ENCODE data around the gene DDIT4.
"Not testable (repeated sequence)": the region's sequence is repeated elsewhere in the genome, so short reads cannot be mapped to it uniquely, and the experiment has no call there.

DDIT4 gene

DNA sequence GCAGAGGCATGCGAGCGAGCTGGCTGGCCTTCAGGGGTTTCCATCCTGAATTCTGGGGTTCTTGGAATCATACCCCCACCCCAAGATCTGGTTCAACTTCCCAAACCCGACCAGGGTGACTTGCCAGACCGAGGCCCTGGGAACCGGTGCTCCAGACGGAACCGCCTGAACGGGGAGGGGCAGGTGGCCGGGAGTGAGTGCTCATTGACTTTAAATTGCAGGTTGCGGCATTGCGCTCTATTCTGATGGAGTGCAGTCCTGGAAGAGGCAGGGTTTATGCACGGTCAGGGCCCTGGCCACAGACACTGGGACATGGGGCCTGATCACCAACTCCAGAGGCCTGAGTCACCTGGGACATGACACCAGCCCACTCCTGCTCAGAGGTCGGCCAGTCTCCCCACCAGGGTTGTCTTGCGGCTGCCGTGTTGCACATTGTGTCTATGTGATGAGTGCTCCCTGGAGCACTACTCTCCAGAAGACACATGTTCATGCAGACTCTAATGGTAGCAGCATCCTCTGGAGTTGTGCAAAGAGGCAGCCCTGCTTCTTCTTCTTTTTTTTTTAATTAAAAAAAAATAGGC, 5.8 kb upstream of the DDIT4 start:
- no peak for DNase-seq

DNA sequence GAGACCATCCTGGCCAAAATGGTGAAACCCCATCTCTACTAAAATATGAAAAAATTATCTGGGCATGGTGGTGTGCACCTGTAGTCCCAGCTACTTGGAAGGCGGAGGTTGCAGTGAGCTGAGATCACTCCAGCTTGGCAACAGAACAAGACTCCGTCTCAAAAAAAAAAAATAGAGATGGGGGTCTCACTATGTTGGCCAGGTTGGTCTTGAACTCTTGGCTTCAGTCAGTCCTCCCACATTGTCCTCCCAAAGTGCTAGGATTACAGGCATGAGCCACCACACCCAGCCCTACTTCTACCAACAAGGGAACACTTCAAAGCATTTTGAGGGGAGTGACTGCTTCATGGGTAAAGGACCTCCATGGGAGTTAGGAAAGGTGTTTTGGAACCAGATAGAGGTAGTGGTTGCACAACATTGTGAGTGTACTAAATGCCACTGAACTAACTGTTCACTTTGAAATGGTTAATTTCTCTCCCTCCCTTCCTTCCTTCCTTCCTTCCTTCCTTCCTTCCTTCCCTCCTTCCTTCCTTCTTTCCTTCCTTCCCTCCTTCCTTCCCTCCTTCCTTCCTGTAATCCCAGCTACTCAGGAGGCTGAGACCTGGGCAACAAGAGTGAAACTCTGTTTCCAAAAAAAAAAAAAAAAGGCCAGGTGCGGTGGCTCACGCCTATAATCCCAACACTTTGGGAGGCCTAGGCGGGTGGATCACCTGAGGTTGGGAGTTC, 5.1 kb upstream of the DDIT4 start:
- not testable (repeated sequence) for DNase-seq

DNA sequence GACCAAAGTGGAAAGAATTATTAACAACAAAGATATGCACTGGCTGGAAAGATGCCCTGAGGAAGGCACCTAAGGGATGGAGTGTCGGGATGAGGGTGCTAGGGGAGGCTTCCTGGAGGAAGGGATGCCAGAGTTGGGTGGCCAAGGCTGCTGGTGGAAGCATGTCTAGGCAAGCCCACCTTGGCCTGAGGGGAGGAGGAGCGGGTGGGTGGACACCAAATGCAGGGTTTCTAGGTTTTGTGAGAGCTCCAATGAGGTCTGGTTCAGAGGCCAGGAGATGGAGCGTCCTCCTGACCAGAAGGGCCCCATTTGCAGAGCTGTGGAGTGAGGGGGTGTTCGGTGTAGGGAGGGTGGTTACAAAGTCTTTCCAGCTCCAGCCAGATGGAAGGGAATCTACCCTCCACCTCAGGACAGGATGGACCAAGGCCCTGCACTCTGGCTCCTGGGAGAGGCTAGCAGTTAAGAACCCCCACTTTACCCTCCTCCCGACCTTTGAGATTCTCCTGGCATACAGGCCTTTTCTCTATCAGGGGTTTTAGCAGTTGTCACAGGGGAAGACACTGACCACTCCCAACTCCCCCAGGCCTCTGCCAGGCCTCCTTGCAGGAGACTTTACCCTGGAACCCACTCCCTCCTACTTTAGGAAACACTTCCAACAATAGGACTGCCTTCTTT, 3.0 kb upstream of the DDIT4 start:
- no peak for DNase-seq

DNA sequence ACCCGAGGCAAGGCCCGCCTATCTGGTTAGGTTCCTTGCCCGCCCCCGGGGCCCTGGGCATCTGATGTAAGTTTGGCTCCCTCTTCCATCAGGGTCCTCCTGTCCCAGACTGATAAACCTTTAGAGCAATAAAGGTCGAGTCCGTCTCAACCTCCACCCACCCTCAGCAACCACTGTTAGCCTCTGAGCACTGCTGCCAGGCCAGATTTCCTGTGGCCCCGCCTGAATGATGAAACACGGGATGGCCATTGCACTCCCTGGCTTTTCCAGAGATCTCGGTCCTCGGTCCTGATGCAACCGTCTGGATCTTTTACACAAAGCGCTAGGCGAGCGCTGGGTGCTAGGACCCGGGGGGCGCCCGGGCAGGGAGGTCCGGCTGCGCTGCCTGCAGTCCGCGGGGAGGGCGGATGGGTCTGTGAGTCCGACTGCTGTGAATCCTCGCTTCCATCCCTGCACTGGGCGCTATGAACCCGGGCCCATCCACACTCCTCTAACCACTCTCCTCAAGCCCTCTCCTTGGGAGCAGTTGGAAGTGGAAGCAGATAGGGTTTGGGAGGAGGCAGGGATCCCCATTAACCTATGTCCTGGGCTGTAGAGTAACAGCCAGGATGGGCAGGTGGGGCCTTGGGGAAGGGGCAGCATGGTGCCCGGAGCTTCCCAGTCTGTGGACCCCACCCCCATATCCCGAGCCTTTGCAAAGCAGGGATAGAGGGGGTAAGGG, 875 bp upstream of the DDIT4 start:
- DNase-seq: no peak

DNA sequence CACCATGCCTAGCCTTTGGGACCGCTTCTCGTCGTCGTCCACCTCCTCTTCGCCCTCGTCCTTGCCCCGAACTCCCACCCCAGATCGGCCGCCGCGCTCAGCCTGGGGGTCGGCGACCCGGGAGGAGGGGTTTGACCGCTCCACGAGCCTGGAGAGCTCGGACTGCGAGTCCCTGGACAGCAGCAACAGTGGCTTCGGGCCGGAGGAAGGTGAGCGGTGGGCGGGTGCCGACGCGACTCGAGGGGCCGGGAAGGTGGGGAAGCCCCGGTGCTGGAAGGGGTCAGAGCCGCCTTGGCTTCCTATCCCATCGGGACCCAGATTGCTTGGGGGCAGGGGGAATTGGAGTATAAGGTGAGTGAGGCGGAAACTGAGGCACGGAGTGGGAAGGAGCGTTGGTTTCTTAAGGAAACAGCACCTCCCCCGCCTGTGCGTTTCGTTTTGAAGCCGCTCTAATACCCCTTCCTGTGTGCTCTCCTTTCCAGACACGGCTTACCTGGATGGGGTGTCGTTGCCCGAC, 547 bp downstream of the DDIT4 start:
- no peak for DNase-seq

DNA sequence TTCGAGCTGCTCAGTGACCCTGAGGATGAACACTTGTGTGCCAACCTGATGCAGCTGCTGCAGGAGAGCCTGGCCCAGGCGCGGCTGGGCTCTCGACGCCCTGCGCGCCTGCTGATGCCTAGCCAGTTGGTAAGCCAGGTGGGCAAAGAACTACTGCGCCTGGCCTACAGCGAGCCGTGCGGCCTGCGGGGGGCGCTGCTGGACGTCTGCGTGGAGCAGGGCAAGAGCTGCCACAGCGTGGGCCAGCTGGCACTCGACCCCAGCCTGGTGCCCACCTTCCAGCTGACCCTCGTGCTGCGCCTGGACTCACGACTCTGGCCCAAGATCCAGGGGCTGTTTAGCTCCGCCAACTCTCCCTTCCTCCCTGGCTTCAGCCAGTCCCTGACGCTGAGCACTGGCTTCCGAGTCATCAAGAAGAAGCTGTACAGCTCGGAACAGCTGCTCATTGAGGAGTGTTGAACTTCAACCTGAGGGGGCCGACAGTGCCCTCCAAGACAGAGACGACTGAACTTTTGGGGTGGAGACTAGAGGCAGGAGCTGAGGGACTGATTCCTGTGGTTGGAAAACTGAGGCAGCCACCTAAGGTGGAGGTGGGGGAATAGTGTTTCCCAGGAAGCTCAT, 1.1 kb downstream of the DDIT4 start:
- peak; percentile 68 for DNase-seq

DNA sequence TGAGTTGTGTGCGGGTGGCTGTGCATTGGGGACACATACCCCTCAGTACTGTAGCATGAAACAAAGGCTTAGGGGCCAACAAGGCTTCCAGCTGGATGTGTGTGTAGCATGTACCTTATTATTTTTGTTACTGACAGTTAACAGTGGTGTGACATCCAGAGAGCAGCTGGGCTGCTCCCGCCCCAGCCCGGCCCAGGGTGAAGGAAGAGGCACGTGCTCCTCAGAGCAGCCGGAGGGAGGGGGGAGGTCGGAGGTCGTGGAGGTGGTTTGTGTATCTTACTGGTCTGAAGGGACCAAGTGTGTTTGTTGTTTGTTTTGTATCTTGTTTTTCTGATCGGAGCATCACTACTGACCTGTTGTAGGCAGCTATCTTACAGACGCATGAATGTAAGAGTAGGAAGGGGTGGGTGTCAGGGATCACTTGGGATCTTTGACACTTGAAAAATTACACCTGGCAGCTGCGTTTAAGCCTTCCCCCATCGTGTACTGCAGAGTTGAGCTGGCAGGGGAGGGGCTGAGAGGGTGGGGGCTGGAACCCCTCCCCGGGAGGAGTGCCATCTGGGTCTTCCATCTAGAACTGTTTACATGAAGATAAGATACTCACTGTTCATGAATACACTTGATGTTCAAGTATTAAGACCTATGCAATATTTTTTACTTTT, 1.8 kb downstream of the DDIT4 start:
- DNase-seq: no peak

DNA sequence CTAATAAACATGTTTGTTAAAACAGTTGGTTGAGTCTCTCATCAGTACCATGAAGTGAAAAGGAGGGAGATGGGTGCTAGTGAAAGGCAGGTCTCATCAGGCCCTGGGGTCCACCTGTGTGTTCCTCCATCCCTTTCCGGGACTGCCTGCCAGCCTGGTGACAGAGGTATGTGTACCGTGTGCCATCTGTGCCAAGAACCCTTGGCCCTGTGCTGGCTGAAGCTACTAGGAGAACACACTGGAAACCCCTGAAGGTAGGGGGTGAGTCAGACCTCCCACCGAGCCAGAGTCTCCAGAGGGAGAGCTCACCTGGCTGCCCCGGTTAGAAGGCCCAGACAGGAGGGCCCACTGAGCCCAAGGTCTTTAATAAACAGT, 2.3 kb downstream of the DDIT4 start:
- DNase-seq: no peak

DNA sequence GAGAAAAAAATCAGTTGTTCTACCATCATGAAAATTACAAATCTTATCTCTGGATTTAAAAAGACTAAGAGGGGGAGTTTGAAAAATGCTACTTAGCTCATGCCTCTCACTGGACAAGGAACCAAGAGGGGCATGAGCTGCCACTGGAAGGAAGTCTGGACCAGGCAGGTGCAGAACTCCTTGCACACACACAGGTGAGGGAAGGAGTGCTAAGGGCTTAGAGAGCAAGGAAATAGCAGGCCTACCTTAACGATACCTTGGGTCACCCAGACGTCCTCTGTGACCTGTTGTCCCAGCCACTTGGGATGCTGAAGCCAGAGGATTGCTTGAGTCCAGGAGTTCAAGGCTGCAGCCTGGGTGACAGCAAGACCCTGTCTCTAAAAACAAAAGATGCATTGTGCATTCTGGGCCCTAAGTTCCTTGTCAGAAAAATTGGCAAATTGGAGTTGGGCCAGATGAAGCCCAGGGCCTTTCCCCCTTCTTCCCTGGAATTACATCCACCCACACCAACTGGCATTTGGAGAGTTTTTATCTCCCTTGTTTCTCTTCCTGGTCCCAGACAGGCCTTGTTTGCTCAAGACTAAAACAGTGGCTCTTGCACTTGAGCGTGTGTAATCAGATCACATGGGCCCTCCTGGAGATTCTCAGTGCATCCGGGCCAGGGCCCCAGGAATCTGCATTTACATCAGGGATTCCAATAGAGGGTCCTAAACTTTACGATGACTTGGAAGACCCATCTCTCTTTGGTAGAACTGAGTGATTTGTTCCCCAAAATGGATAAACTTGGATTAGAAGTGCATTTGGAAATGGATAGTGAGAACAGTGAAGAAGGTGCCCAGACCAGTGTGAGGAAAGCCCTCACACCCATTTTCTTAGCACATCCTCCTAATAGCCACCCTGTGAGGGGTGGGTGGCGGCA, 3.0 kb downstream of the DDIT4 start:
- DNase-seq: no peak

DNA sequence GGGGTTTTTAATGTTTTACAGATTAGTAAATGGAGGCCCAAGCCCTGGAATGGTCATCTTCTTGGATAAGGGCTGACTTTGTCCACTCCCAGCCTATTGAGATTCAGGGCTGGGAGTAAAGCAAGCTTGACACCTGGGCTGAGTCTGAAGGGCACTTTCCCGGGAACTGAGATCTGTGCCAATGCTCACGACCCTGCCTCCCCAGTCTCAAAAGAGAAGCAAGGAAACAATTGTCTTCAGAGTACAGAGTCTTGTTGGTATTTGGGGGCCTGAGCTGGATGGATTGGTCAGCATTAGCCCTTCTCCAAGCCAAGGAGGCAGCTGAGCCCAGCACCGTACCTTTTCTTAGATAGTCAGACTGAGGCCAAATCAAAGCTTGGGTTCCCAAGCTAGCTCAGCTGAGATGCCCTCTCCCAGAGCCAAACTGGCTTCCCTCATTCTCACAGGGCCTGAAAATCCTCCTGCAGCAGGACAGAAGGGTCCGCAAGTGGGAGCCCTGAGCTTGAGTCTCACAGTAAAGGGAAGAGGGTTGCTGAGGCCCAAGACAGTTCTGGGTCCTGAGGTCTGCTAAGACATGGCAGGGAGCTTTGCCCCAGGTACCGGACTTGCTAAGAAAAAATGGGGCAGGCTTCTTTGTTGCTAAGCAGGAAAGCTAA, 3.7 kb downstream of the DDIT4 start:
- DNase-seq: no peak

DNA sequence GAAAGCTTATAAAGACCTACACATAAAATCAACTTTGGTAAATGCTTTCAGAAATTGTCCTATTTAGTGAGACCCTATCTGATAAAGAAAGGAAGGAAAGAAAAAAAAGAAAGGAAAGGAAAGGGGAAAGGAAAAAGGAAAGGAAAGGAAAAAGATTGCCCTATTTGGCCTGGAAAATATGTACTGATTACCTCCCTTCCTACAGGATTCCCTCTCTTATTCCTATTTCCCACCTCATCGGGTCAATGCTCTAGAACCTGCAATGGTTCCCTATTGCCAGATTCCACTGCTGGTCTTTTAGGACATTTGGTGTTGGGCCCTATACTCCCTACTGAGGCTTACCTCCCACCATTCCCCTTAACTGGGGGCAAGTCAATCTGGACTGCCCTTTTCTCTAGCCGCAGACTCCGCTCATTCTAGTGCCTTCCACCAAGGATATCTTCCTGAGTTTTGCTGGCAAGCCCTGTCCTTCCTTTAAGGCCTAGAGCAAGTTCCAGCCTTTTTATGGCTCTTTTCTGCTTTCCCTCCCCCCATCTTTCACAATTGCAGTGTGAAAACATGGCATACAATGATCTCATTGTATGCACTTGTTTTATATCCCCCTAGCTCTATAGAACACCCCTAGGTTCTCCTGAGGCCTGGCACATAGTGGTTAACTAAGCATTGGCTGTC, 4.4 kb downstream of the DDIT4 start:
- no peak for DNase-seq

DNA sequence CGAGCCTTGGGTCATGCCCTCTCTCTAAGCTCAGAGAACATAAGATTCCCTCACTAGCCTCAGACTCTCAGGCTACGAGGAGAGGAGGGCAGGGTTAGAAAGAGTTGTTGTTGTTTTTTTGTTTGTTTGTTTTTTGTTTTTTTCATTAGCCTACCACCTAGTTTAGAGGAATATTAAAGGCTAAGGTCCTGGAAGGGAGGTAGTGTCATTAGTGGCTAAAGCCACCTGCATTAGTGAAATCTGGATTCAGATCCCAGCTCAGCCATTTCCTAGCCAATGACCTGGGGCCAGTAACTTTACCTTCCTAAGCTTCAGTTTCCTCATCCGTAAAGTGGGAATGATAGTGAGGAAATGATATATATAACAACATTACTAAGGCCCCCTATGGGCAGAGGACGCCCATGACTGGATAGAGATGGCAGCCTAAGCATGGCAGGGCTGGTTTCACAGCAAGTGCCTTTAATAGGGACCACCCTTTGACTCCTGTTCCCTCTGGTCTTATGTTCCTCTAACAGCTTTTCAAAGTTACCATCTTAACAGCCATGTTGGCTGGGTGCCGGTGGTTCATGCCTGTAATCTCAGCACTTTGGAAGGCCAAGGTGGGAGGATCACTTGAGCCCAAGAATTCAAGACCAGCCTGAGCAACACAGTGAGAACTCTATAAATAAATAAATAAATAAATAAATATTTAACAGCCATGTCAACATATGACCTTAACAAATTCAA, 5.1 kb downstream of the DDIT4 start:
- DNase-seq: no peak

DNA sequence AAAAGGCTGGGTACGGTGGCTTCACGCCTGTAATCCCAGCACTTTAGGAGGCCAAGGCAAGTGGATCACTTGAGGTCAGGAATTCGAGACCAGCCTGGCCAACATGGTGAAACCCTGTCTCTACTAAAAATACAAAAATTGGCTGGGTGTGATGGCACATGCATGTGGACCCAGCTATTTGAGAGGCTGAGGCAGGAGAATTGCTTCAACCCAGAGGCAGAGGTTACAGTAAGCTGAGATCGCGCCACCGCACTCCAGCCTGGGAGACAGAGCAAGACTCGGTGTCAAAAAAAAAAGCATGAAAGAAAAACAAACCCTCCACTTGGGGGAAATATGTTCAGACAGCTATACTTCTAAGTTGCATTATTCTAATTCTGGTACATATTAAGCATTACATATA, 5.9 kb downstream of the DDIT4 start:
- not testable (repeated sequence) for DNase-seq

DNA sequence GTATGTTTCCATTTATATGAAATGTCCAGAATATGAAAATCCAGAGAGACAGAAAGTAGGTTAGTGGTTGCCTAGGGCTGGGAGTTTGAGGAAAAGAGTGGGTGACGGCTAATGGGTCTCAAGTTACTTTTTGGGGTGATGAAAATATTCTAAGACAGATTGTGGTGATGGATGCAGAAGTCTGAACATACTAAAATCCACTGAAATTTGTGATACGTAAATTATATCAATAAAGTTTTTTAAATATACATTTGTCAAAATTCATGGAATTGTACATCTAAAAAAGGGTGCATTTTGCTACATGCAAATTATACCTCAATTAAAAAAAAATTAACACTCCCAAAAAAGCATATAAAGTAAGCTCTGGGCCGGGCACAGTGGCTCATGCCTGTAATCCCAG, 9.4 kb downstream of the DDIT4 start:
- no peak for DNase-seq

DNA sequence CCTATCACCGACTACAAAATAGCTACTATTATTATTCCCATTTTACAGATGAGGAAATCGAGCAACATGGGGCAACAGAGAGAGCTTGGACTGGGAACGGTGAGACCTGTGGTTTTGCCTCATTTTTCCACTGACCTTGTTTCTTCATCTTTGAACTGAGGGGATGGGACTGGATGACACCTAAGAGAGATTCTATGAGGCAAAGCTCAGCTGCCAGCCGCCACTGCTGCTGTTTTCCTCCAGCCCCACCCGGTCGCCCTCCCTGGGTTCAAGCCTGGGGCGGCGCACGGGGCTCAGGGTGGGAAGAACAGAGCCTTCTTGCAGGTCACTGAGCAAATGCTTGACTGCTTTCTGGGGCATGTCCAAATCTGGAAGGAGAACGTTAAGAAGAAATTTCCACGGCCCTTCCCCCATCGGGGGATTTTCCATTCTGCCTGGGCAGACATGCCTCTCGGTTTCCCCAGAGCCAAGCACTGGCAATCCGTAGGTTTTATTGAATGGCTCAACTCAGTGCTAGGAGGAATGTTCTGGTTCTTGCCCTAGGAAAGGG, 12.3 kb downstream of the DDIT4 start:
- DNase-seq: no peak

DNA sequence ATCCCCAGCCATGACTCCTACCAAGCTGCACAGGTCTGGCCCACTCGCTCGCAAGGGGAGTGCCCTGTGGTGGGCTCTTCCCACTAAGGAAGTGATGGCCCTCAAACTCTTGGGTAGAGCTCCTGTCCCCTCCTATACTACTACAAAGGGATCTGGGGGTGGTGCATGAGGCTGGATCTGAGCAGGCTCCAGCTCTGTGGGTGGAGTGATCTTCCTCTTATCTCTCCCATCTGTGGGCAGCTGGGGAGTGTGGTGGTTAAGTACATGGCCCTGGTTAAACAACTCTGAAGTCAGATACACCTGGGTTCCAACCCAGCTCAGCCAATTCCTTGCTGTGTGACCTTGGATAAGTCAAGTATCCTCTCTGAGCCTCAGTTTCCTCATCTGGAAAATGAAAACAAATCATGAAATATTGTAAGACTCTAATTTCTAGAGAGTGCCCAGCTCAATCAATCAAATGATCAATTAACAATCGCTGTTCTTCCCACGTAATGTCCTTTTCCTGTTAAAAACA, 17.4 kb downstream of the DDIT4 start:
- no peak for DNase-seq

DNA sequence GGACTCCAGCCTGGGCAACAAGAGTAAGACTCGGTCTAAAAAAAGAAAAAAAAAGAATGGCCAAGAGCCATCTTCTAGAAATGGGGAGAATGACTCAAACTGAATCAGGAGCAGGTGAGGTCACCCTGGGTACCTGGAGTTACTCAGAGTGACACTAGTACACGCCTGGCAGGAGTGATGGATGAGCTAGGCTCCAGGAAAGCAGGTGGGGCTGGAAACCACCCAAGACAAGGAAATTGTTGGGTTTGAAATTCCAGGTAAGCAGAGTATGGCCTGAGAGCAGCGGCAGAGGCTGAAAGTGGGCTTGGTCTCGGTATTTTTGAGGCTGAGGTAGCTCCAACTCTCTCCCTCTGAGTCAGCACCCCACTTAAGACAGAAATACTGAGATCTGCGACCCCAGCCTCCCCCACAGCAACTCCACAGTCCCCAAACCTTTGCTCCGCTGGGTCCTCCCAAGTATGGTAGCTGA, 18.5 kb downstream of the DDIT4 start:
- DNase-seq: no peak

DNA sequence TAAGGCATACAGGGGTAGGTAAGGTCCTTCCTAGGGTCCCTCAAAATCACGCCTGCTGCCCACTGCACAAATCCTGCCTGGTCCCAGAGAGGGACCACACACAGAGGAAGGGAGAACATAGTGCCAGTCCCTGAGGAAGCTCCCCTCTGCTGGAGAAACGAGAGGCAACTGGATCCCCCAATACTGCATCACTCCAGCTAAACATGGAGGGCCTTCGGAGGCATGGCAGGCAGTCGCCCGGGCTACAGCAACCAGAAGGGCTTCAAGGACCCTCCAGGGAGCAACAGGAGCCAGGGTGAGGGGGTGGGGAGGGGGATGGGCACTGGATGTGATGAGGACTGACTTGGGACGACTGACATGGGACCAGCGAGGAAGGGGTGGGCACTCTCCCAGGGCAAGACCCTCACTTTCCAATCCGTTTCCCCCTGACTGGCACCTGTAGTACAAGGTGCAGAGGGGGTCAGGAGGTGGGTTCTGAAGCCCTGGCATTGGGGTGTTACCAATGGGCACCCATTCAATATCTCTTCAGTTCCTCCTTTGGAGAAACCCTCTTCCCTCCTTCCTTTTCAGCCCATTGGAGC, 21.7 kb downstream of the DDIT4 start:
- DNase-seq: no peak
